Measurements from ENCODE around the gene BRIP1. TPM values are rescaled to one million over a fixed set of nuclear protein-coding genes. Genes with fewer than 3 reads are reported as not detected.

The BRIP1 gene
- total RNA-seq, 1 experiment from 2014 or later, result 9.4 TPM

GRCh38 chr17:61875285-61875684 lies 12.0 kb upstream of the BRIP1 start:
- ATAC-seq, result no peak

GRCh38 chr17:61874075-61874474 lies 10.7 kb upstream of the BRIP1 start:
- in situ Hi-C loops (cut with HindIII; ENCODE audit: low pct_unique_long_range_greater_than_20kb, low sequenced_read_pairs), result no loop called here
- POLR2A ChIA-PET, result interaction anchor here (0.6 kb wide), 1 partner anchor 124 kb away, joined by 3 read pairs; no protein-coding TSS in a partner anchor
- no peak overlapping the region for H3K27ac ChIP-seq (ENCODE audit: low read length)
- BruUV-seq (replicated peaks), result no TSS peak
- TF ChIP-seq REST (IDR thresholded peaks at IDR 0.05; ENCODE audit: insufficient read depth in 1 of 2, low read depth in 2 of 2, low read length in 1 of 2) (no peak), TCF7L2 (IDR thresholded peaks at IDR 0.05; ENCODE audit: low read depth, low read length) (no peak), SIN3A (IDR thresholded peaks at IDR 0.05; ENCODE audit: borderline replicate concordance, insufficient read depth, low read depth, low read length) (no peak), CTCF (IDR thresholded peaks at IDR 0.05) (no peak), POLR2AphosphoS5 (IDR thresholded peaks at IDR 0.05; ENCODE audit: low read depth, low read length) (no peak)
- no peaks in the 10 kb centered on the region for H3K4me1 ChIP-seq (ENCODE audit: control insufficient read depth, insufficient read depth, low read length)
- DNase-seq (ENCODE audit: low read depth, low spot score) (no peak), ATAC-seq (no peak)
- peaks cover 31% of the 10 kb centered on the region for H3K36me3 ChIP-seq (ENCODE audit: control insufficient read depth, insufficient read depth, low read length)
- intact Hi-C loops (cut with micrococcal nuclease; ENCODE audit: unreplicated experiment), result no loop called here
- H3K9me3 ChIP-seq (ENCODE audit: control insufficient read depth, insufficient read depth, low read depth, low read length), result no peaks in the 10 kb centered on the region
- no peak overlapping the region for H3K4me3 ChIP-seq (ENCODE audit: low read depth in 2 of 2, low read length in 2 of 2)
- CTCF ChIA-PET, result no interaction called here
- no peaks in the 10 kb centered on the region for H3K27me3 ChIP-seq (ENCODE audit: control insufficient read depth, insufficient read depth, low read length)

More at GRCh38 chr17:61875285-61875684, 12.0 kb upstream of the BRIP1 start:
- POLR2A ChIA-PET, result interaction anchor here (0.6 kb wide), 1 partner anchor 13 kb away, joined by 3 read pairs; no protein-coding TSS in a partner anchor
- no peak overlapping the region for H3K4me3 ChIP-seq (ENCODE audit: low read depth in 2 of 2, low read length in 2 of 2)
- no peak for DNase-seq (ENCODE audit: low read depth, low spot score)
- no peaks in the 10 kb centered on the region for H3K4me1 ChIP-seq (ENCODE audit: control insufficient read depth, insufficient read depth, low read length)
- no peaks in the 10 kb centered on the region for H3K27me3 ChIP-seq (ENCODE audit: control insufficient read depth, insufficient read depth, low read length)
- no TSS peak for BruUV-seq (replicated peaks)
- in situ Hi-C loops (cut with HindIII; ENCODE audit: low pct_unique_long_range_greater_than_20kb, low sequenced_read_pairs) (no loop called here), intact Hi-C loops (cut with micrococcal nuclease; ENCODE audit: unreplicated experiment) (no loop called here)
- H3K27ac ChIP-seq (ENCODE audit: low read length), result no peak overlapping the region
- no peak for TF ChIP-seq CTCF (IDR thresholded peaks at IDR 0.05)
- no peak for TF ChIP-seq POLR2AphosphoS5 (IDR thresholded peaks at IDR 0.05; ENCODE audit: low read depth, low read length)
- no peak for TF ChIP-seq REST (IDR thresholded peaks at IDR 0.05; ENCODE audit: insufficient read depth in 1 of 2, low read depth in 2 of 2, low read length in 1 of 2)
- no peak for TF ChIP-seq TCF7L2 (IDR thresholded peaks at IDR 0.05; ENCODE audit: low read depth, low read length)
- TF ChIP-seq SIN3A (IDR thresholded peaks at IDR 0.05; ENCODE audit: borderline replicate concordance, insufficient read depth, low read depth, low read length), result no peak
- no peaks in the 10 kb centered on the region for H3K9me3 ChIP-seq (ENCODE audit: control insufficient read depth, insufficient read depth, low read depth, low read length)
- peaks cover 20% of the 10 kb centered on the region for H3K36me3 ChIP-seq (ENCODE audit: control insufficient read depth, insufficient read depth, low read length)
- CTCF ChIA-PET, result no interaction called here
